K562 (cell line): ENCODE measurements around the gene HIPK2. TPM values are rescaled to one million over a fixed set of nuclear protein-coding genes. Genes with fewer than 3 reads are reported as not detected.

ENCODE experiments used
- ARID3A ChIP-seq: IDR thresholded peaks from 2 replicates; pipeline ENCODE4 v1.6.1; 2012; ENCODE audit warnings: low read depth, low read length, improper control_type of control experiment, borderline replicate concordance
- DMBX1 ChIP-seq: fragments of 250-450 bp; sonication (Bioruptor Pico); IDR thresholded peaks from 2 replicates; pipeline ENCODE4 v1.8.0; 2022; ENCODE audit warnings: inconsistent platforms, mild to moderate bottlenecking, moderate library complexity, borderline replicate concordance
- EWSR1 ChIP-seq: fragments of 450-650 bp; IDR thresholded peaks from 2 replicates; pipeline ENCODE4 v1.6.1; 2018; ENCODE audit warnings: borderline replicate concordance, mild to moderate bottlenecking, low read depth, moderate library complexity; ENCODE audit not compliant: partially characterized antibody
- MAX ChIP-seq: sonication (generic); formaldehyde crosslinking; IDR thresholded peaks from 2 replicates; pipeline ENCODE4 v1.9.0; 2022; ENCODE audit warnings: mild to moderate bottlenecking, missing genetic modification reagents
- MAZ ChIP-seq, 2 experiments: fragments of 450-650 bp in 1 of 2; sonication (generic) in 1 of 2; formaldehyde crosslinking; IDR thresholded peaks in 1 of 2; conservative IDR thresholded peaks in 1 of 2; 2 replicates each; pipeline versions ENCODE4 v1.4.0 to v1.5.0; 2020; ENCODE audit warnings: mild to moderate bottlenecking in 1 of 2, missing genetic modification reagents in 1 of 2
- MTA3 ChIP-seq: fragments of 450-650 bp; formaldehyde crosslinking; IDR thresholded peaks from 2 replicates; pipeline ENCODE4 v1.6.1; 2017; ENCODE audit warnings: mild to moderate bottlenecking, borderline replicate concordance
- NBN ChIP-seq: fragments of 450-650 bp; IDR thresholded peaks from 2 replicates; pipeline ENCODE4 v1.6.1; 2016; ENCODE audit warnings: low read depth, mild to moderate bottlenecking
- NCOR1 ChIP-seq: fragments of 450-650 bp; IDR thresholded peaks from 2 replicates; pipeline ENCODE4 v1.6.1; 2016; ENCODE audit warnings: mild to moderate bottlenecking, moderate library complexity
- NR2F6 ChIP-seq: fragments of 450-650 bp; formaldehyde crosslinking; IDR thresholded peaks from 2 replicates; pipeline ENCODE4 v1.4.0; 2020; ENCODE audit warnings: mild to moderate bottlenecking
- PCBP2 ChIP-seq: fragments of 200-400 bp; formaldehyde crosslinking; IDR thresholded peaks from 2 replicates; pipeline ENCODE4 v1.6.1; 2018; ENCODE audit warnings: low read length, low read depth, mild to moderate bottlenecking, moderate library complexity; ENCODE audit not compliant: poor library complexity, severe bottlenecking
- SNAPC5 ChIP-seq: fragments of 250-450 bp; sonication (Bioruptor Pico); IDR thresholded peaks from 2 replicates; pipeline ENCODE4 v1.8.0; 2021; ENCODE audit warnings: moderate library complexity, mild to moderate bottlenecking, inconsistent platforms
- SUPT5H ChIP-seq: fragments of 450-650 bp; IDR thresholded peaks from 2 replicates; pipeline ENCODE4 v1.6.1; 2016
- TBL1XR1 ChIP-seq, 2 experiments: IDR thresholded peaks; 2 replicates each; pipeline ENCODE4 v1.6.1; 2012; ENCODE audit warnings: improper control_type of control experiment in 2 of 2, low read length in 2 of 2, mild to moderate bottlenecking in 1 of 2
- TCF7L2 ChIP-seq: fragments of 150-350 bp; IDR thresholded peaks from 2 replicates; pipeline ENCODE4 v1.6.1; 2016; ENCODE audit warnings: low read depth, mild to moderate bottlenecking, low read length, moderate library complexity
- TOE1 ChIP-seq, 2 experiments: fragments of 450-650 bp in 1 of 2; sonication (generic) in 1 of 2; formaldehyde crosslinking in 1 of 2; IDR thresholded peaks; 2 replicates each; pipeline versions ENCODE4 v1.7.1 to v1.8.0; 2016 to 2022; ENCODE audit warnings: borderline replicate concordance in 2 of 2, mild to moderate bottlenecking in 2 of 2, antibody characterized with exemption in 1 of 2, inconsistent platforms in 1 of 2, low read depth in 1 of 2, missing genetic modification reagents in 1 of 2, moderate library complexity in 1 of 2
- ZNF165 ChIP-seq: fragments of 250-450 bp; sonication (Bioruptor Pico); IDR thresholded peaks from 2 replicates; pipeline ENCODE4 v1.4.0; 2020; ENCODE audit warnings: borderline replicate concordance
- ZNF280B ChIP-seq: fragments of 250-450 bp; sonication (Bioruptor Pico); IDR thresholded peaks from 2 replicates; pipeline ENCODE4 v1.5.1; 2021; ENCODE audit warnings: mild to moderate bottlenecking
- ZNF75A ChIP-seq: fragments of 450-650 bp; formaldehyde crosslinking; IDR thresholded peaks from 2 replicates; pipeline ENCODE4 v1.4.0; 2020; ENCODE audit warnings: mild to moderate bottlenecking
- polyA plus RNA-seq, 8 experiments: library from polyadenylated mRNA; depleted of rRNA in 4 of 8; stranded (reverse) in 5 of 8; unstranded in 3 of 8; fragments of >200 nt; fragmentation: Nextera tagmentation in 2 of 8; fragmentation: Illumina TruSeq in 1 of 8; extraction: Ambion mirVana in 2 of 8; extraction: Trizol in 1 of 8; gene quantifications; 2 replicates each; pipeline versions ENCODE4 v1.2.1 to v1.2.3, GENCODE V29; 2011 to 2014; ENCODE audit warnings: inconsistent platforms in 1 of 8, missing spikeins in 1 of 8
- total RNA-seq, 7 experiments: library from RNA; depleted of rRNA in 6 of 7; stranded (reverse); fragments of >200 nt in 6 of 7; fragmentation: Illumina TruSeq in 2 of 7; extraction: Trizol in 2 of 7; gene quantifications; 2 replicates each; pipeline versions ENCODE4 v1.2.1 to v1.2.3, GENCODE V29; 2011 to 2021; ENCODE audit warnings: low replicate concordance in 1 of 7
- TF ChIP-seq, protein P1 (sequence below): fragments of 250-450 bp; sonication (Bioruptor Pico); IDR thresholded peaks from 2 replicates; pipeline ENCODE4 v1.4.0; 2020; ENCODE audit warnings: mild to moderate bottlenecking, moderate library complexity
- TF ChIP-seq, protein P2 (sequence below): sonication (generic); formaldehyde crosslinking; IDR thresholded peaks from 2 replicates; pipeline ENCODE4 v1.8.0; 2022; ENCODE audit warnings: missing genetic modification reagents, mild to moderate bottlenecking, moderate library complexity, borderline replicate concordance
- TF ChIP-seq, protein P3 (sequence below): fragments of 450-650 bp; IDR thresholded peaks from 2 replicates; pipeline ENCODE4 v1.6.1; 2017; ENCODE audit warnings: mild to moderate bottlenecking, moderate library complexity

The HIPK2 gene
- total and polyA plus RNA-seq, 9 of the 15 experiments (the other 6 are each of a cell fraction or from before 2014, with no cell fraction given), result 0.69 to 19.8 (median 5.1) TPM

- TF ChIP-seq EWSR1 (no peak), TOE1 (IDR thresholded peaks at IDR 0.05; ENCODE audit: borderline replicate concordance) (no peak), TOE1 (CRISPR knock-in tag; IDR thresholded peaks at IDR 0.05; ENCODE audit: borderline replicate concordance, low read depth) (no peak), ZNF75A (CRISPR knock-in tag) (no peak), TCF7L2 (no peak), NBN (no peak), MAZ (CRISPR knock-in tag; conservative IDR thresholded peaks at IDR 0.05 in 1 of 2, IDR thresholded peaks at IDR 0.05 in 1 of 2) (peak in 1 of 2 experiments; percentile 56; a peak in 2 of 4 replicates), NR2F6 (no peak), MTA3 (no peak), TBL1XR1 (IDR thresholded peaks at IDR 0.05; ENCODE audit: low read length in 2 of 2) (no peak), ARID3A (no peak), SNAPC5 (CRISPR knock-in tag) (no peak), SUPT5H (no peak), ZNF165 (CRISPR knock-in tag) (no peak), ZNF280B (no peak), MAX (no peak), PCBP2 (no peak), DMBX1 (CRISPR knock-in tag) (no peak), NCOR1 (peak; percentile 52; the same call in 1 of the 2 replicates)
- TF ChIP-seq, protein P1, sequence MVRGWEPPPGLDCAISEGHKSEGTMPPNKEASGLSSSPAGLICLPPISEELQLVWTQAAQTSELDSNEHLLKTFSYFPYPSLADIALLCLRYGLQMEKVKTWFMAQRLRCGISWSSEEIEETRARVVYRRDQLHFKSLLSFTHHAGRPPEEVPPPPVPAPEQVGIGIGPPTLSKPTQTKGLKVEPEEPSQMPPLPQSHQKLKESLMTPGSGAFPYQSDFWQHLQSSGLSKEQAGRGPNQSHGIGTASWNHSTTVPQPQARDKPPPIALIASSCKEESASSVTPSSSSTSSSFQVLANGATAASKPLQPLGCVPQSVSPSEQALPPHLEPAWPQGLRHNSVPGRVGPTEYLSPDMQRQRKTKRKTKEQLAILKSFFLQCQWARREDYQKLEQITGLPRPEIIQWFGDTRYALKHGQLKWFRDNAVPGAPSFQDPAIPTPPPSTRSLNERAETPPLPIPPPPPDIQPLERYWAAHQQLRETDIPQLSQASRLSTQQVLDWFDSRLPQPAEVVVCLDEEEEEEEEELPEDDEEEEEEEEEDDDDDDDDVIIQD (CRISPR knock-in tag), result no peak
- TF ChIP-seq, protein P2, sequence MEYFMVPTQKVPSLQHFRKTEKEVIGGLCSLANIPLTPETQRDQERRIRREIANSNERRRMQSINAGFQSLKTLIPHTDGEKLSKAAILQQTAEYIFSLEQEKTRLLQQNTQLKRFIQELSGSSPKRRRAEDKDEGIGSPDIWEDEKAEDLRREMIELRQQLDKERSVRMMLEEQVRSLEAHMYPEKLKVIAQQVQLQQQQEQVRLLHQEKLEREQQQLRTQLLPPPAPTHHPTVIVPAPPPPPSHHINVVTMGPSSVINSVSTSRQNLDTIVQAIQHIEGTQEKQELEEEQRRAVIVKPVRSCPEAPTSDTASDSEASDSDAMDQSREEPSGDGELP (CRISPR knock-in tag), result no peak
- TF ChIP-seq, protein P3, sequence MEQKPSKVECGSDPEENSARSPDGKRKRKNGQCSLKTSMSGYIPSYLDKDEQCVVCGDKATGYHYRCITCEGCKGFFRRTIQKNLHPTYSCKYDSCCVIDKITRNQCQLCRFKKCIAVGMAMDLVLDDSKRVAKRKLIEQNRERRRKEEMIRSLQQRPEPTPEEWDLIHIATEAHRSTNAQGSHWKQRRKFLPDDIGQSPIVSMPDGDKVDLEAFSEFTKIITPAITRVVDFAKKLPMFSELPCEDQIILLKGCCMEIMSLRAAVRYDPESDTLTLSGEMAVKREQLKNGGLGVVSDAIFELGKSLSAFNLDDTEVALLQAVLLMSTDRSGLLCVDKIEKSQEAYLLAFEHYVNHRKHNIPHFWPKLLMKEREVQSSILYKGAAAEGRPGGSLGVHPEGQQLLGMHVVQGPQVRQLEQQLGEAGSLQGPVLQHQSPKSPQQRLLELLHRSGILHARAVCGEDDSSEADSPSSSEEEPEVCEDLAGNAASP, result no peak
These were observed 39.5 kb upstream of the HIPK2 start (continued) for GRCh38 chr7:139817249-139817648.
